DND-41 (cell line): ENCODE results near the gene DTX1.

Experiments used
- ATAC-seq: fragments of 200-7000 bp; cut with Tn5 transposase; 3 replicates; pipeline ENCODE4 v1.9.1; 2021; ENCODE audit warnings: low read depth; ENCODE audit not compliant: insufficient read depth
- DNase-seq: peaks from one replicate; pipeline ENCODE4 v3.0.0-alpha.2; 2020
- H2AFZ ChIP-seq: 2 replicates; pipeline ENCODE4 v1.6.0; 2012; ENCODE audit warnings: low read depth, low read length
- H3K27ac ChIP-seq: 2 replicates; pipeline ENCODE4 v1.5.1; 2012; ENCODE audit warnings: low read length, inconsistent platforms
- H3K27me3 ChIP-seq: fragments of 200-600 bp; sonication (generic); 2 replicates; pipeline ENCODE4 v1.6.0; 2012; ENCODE audit warnings: low read length, mild to moderate bottlenecking, inconsistent platforms; ENCODE audit not compliant: insufficient read depth, poor library complexity
- H3K36me3 ChIP-seq: 2 replicates; pipeline ENCODE4 v1.5.1; 2012; ENCODE audit warnings: low read length, inconsistent platforms; ENCODE audit not compliant: insufficient read depth
- H3K4me1 ChIP-seq: 2 replicates; pipeline ENCODE4 v1.5.1; 2012; ENCODE audit warnings: mild to moderate bottlenecking, low read length; ENCODE audit not compliant: insufficient read depth
- H3K4me2 ChIP-seq: 2 replicates; pipeline ENCODE4 v1.6.0; 2012; ENCODE audit warnings: mild to moderate bottlenecking, moderate library complexity, low read length, inconsistent platforms; ENCODE audit not compliant: insufficient read depth
- H3K4me3 ChIP-seq, 2 experiments: fragments of 200-600 bp in 1 of 2; shearing (Covaris generic) in 1 of 2; 2 replicates each; pipeline ENCODE4 v1.5.1; 2012 to 2016; ENCODE audit warnings: inconsistent platforms in 2 of 2, low read length in 2 of 2, mild to moderate bottlenecking in 2 of 2, low read depth in 1 of 2, moderate library complexity in 1 of 2
- H3K79me2 ChIP-seq: 2 replicates; pipeline ENCODE4 v1.6.0; 2012; ENCODE audit warnings: low read length, inconsistent platforms; ENCODE audit not compliant: insufficient read depth
- H3K9ac ChIP-seq: 2 replicates; pipeline ENCODE4 v1.6.0; 2012; ENCODE audit warnings: low read depth, mild to moderate bottlenecking, inconsistent platforms, low read length, moderate library complexity
- H3K9me3 ChIP-seq: 2 replicates; pipeline ENCODE4 v1.5.1; 2012; ENCODE audit warnings: low read length, moderate library complexity, mild to moderate bottlenecking, inconsistent platforms; ENCODE audit not compliant: insufficient read depth, severe bottlenecking
- H4K20me1 ChIP-seq: 2 replicates; pipeline ENCODE4 v1.6.0; 2012; ENCODE audit warnings: low read length; ENCODE audit not compliant: insufficient read depth
- CTCF ChIP-seq: IDR thresholded peaks from 2 replicates; pipeline ENCODE4 v1.5.1; 2012; ENCODE audit warnings: borderline replicate concordance, low read length, moderate library complexity, mild to moderate bottlenecking; ENCODE audit not compliant: poor library complexity, severe bottlenecking; ENCODE audit errors: extremely low read depth
- EZH2 ChIP-seq: IDR thresholded peaks from 3 replicates; pipeline ENCODE4 v1.6.1; 2012; ENCODE audit warnings: borderline replicate concordance, low read depth, mild to moderate bottlenecking, moderate library complexity, low read length, inconsistent platforms; ENCODE audit not compliant: severe bottlenecking

The DTX1 gene

DNA sequence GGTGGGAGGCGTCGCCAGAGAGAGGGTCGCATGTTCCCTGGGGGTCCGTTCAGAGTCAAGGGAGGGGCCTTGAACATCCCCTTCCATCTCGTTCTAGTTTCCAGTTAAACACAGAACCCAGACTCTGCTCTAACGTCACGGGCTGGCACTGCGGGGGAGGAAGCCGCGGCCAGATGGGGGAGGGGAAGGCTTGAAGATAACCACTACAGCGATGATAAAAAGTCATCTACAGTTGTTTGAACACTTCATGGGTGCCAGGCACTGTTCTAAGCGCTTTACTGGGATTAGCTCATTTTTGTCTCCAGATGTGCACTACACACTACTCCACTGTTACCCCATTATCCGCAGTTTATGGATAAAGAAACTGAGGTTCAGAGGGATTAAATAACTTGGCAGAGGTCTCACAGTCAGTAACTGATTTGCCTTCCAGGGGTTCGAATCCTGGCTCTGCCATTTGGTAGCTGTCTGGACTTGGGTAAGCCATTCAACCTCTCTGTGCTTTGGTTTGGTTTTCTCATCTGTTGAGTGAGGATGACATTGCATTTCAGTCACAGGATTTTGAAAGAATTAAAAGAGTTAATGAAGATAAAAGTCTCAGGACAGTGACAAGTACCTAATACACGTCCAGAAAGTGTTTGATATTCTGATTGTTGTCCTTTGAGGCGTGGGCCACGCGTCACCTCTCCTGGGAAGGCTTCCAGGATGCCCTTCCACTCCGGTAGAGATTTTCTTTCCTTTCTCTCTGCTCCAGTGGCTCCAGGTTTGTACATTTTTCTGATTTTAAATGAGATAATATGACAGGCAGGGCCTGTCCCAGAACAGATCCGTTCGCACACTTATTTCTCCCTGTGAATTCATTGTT, 79.8 kb downstream of the DTX1 start:
- DNase-seq (peak; percentile 53), ATAC-seq (peak; percentile 65)
- Histone ChIP-seq H2AFZ (no peak overlapping the region), H3K9me3 (no peaks in the 10 kb centered on the region), H3K9ac (no peak overlapping the region), H3K79me2 (no peaks in the 10 kb centered on the region), H3K4me1 (no peaks in the 10 kb centered on the region), H3K27ac (no peak overlapping the region), H3K36me3 (no peaks in the 10 kb centered on the region), H3K27me3 (no peaks in the 10 kb centered on the region), H3K4me3 (no peak overlapping the region), H3K4me2 (no peak overlapping the region), H4K20me1 (no peaks in the 10 kb centered on the region)
- TF ChIP-seq EZH2, result no peak
- no peak for TF ChIP-seq CTCF

DNA sequence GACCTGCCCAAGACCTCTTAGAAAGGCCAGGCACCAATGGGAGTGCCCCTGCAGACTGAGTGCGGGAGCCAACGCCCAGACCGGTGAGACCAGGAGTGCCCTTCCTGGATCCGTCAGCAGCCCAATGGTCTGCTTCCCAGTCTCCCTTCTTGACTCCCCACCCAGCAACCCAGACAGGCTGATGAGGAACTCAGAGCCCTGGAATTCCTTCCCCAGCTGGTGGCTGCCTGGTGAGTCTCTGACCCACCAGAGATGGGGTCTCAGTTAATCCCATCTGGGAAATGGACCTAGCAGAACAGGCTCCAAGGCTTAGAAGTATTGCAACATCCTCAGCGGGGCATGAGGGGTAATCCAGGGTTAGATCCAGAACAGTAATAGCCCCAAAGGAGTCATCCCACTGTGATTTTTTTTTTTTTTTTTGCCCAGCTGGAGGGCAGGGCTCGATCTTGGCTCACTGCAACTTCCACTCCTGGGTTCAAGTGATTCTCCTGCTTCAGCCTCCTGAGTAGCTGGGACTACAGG, 80.5 kb downstream of the DTX1 start:
- no peak for DNase-seq

DNA sequence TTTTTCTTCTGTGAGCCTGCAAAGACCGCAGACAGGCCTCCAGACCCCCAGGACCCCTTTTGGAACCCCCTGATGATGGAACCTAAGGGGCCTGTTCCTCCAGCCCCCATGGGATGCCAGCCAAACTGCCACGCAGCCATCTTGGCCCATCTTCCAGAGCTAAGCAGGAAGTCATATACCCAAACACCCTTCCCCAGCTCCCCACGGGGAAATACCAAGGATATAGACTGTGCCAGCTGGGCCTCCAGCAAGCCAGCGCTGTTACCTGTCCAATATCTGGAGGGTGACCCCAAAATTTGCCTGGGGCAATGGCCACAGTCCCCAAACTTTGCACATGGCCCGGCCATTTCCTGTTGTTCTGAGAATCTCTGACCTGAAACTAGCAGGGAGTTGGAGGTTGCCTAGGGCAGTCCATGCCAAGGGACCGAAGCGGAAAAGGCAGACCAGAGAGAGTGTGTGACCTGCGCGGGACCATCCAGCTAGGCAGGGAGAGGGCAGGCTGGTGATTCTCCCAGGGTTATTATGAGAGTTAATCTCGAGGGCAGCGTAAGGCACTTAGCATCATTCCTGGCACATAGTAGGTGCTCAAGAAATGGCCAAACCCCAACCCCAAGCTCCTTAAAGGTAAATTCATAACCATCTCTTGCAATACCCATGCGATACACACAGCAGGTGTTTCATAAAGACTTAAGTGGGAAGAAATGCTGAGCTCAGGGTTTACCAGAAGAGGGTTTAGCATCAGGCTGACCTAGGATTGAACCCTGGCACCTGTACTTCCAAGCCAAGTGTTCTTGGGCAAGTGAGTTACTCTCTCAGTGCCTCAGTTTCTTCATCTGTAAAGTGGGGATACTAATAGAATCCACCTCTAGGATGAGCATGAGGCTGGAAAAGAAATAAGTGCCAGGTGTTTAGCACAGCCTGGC, 81.6 kb downstream of the DTX1 start:
- Histone ChIP-seq H3K4me3 (no peak overlapping the region), H3K4me2 (no peak overlapping the region)
- no peak for DNase-seq

More for the DNA sequence above, 80.5 kb downstream of the DTX1 start:
- Histone ChIP-seq H3K27me3 (no peaks in the 10 kb centered on the region), H3K9me3 (no peaks in the 10 kb centered on the region), H3K79me2 (no peaks in the 10 kb centered on the region), H2AFZ (no peak overlapping the region), H4K20me1 (no peaks in the 10 kb centered on the region), H3K4me2 (no peak overlapping the region), H3K9ac (no peak overlapping the region), H3K4me3 (no peak overlapping the region), H3K4me1 (no peaks in the 10 kb centered on the region), H3K36me3 (no peaks in the 10 kb centered on the region), H3K27ac (no peak overlapping the region)
- no peak for ATAC-seq
- no peak for TF ChIP-seq CTCF
- TF ChIP-seq EZH2, result no peak

More for the DNA sequence above, 81.6 kb downstream of the DTX1 start:
- Histone ChIP-seq H3K27ac (no peak overlapping the region), H4K20me1 (no peaks in the 10 kb centered on the region), H3K9me3 (no peaks in the 10 kb centered on the region), H3K79me2 (no peaks in the 10 kb centered on the region), H3K9ac (no peak overlapping the region), H3K36me3 (no peaks in the 10 kb centered on the region), H2AFZ (no peak overlapping the region), H3K4me1 (no peaks in the 10 kb centered on the region), H3K27me3 (no peaks in the 10 kb centered on the region)
- TF ChIP-seq EZH2, result no peak
- ATAC-seq, result no peak
